Neural progenitor cell (in vitro differentiated cells): Measurements from ENCODE around the gene FGL2.

ENCODE experiments used
- CTCF ChIP-seq: fragments of 200-600 bp; sonication (generic); IDR thresholded peaks from 2 replicates; pipeline ENCODE4 v1.5.1; 2017; ENCODE audit warnings: antibody characterized with exemption, mild to moderate bottlenecking
- EZH2 ChIP-seq: fragments of 200-600 bp; sonication (generic); IDR thresholded peaks from 2 replicates; pipeline ENCODE4 v1.6.1; 2017; ENCODE audit warnings: antibody characterized with exemption, mild to moderate bottlenecking, moderate library complexity
- EZH2phosphoT487 ChIP-seq: fragments of 200-600 bp; sonication (generic); IDR thresholded peaks from 2 replicates; pipeline ENCODE4 v1.6.1; 2017; ENCODE audit warnings: antibody characterized with exemption

GRCh38 chr7:77235276-77235675, 35.7 kb upstream of the FGL2 start:
- TF ChIP-seq CTCF (no peak), EZH2phosphoT487 (no peak), EZH2 (no peak)
